ENCODE measurements around the gene SLC6A11. TPM values are rescaled to one million over a fixed set of nuclear protein-coding genes. Genes with fewer than 3 reads are reported as not detected.

SLC6A11 gene
- total RNA-seq, 4 donors from 2014 or later, result 0.30 to 0.44 (median 0.42) TPM; not detected in 1

DNA sequence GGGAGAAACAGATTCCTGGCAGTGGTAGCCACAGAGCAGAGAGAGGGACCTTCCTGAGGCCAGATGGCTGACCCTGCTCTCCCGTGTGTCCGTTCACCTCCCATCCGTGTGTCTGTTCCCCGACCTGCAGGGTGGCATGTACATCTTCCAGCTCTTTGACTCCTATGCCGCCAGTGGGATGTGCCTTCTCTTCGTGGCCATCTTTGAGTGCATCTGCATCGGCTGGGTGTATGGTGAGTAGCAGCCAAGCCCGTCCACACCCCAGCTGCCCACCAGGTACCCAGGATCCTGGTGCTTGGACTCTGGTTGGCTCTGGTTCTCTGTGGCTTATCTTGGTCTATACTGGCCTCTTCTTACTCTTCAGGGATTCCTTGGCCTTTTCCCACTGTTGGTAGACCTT, 117.0 kb downstream of the SLC6A11 start:
- Histone ChIP-seq H3K36me3 (no peaks in the 10 kb centered on the region), H3K9me3 (no peaks in the 10 kb centered on the region), H3K27ac (peak overlapping the region in 2 of 4 donors; percentile 50 to 77), H3K4me3 (no peak overlapping the region), H3K27me3 (no peaks in the 10 kb centered on the region), H3K4me1 (peaks cover 0 to 22% (median 0%) of the 10 kb centered on the region in 4 donors)
- 90 to 91% methylated on average over 8 of the region's 8 CpGs for WGBS, 2 donors
- TF ChIP-seq, protein P1, sequence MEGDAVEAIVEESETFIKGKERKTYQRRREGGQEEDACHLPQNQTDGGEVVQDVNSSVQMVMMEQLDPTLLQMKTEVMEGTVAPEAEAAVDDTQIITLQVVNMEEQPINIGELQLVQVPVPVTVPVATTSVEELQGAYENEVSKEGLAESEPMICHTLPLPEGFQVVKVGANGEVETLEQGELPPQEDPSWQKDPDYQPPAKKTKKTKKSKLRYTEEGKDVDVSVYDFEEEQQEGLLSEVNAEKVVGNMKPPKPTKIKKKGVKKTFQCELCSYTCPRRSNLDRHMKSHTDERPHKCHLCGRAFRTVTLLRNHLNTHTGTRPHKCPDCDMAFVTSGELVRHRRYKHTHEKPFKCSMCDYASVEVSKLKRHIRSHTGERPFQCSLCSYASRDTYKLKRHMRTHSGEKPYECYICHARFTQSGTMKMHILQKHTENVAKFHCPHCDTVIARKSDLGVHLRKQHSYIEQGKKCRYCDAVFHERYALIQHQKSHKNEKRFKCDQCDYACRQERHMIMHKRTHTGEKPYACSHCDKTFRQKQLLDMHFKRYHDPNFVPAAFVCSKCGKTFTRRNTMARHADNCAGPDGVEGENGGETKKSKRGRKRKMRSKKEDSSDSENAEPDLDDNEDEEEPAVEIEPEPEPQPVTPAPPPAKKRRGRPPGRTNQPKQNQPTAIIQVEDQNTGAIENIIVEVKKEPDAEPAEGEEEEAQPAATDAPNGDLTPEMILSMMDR (IDR thresholded peaks at IDR 0.05), result no peak
- no peak for TF ChIP-seq EP300 (IDR thresholded peaks at IDR 0.05)
- no peak for TF ChIP-seq POLR2A (IDR thresholded peaks at IDR 0.05)
- DNase-seq (ENCODE audit: low spot score in 2 of 2), result no peak

DNA sequence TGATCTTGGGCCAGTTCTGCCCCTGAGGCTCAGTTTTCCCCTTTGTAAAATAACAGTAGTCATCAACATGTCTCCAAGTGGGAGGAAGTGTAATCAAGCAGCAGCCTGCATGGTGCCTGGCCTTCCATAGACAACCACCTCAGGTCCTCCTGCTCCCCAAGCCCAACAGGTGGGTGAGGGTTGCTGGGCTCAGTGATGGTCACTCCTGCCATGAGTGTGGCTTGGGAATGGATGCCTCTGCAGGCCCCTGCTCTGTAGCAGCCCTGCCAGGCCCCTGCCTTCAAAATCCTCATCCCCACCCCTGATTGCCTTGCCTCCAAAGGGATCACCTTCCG, 117.4 kb downstream of the SLC6A11 start:
- H3K27me3 ChIP-seq, result no peaks in the 10 kb centered on the region
- peaks cover 0 to 22% (median 0%) of the 10 kb centered on the region in 4 donors for H3K4me1 ChIP-seq
- H3K4me3 ChIP-seq, result no peak overlapping the region
- no peak for DNase-seq (ENCODE audit: low spot score in 2 of 2)
- TF ChIP-seq POLR2A (IDR thresholded peaks at IDR 0.05) (no peak), EP300 (IDR thresholded peaks at IDR 0.05) (no peak)
- no peaks in the 10 kb centered on the region for H3K9me3 ChIP-seq
- 73 to 83% methylated on average over 1 of the region's 1 CpG for WGBS, 2 donors
- H3K36me3 ChIP-seq, result no peaks in the 10 kb centered on the region
- H3K27ac ChIP-seq, result peak overlapping the region in 2 of 4 donors; percentile 50 to 77

DNA sequence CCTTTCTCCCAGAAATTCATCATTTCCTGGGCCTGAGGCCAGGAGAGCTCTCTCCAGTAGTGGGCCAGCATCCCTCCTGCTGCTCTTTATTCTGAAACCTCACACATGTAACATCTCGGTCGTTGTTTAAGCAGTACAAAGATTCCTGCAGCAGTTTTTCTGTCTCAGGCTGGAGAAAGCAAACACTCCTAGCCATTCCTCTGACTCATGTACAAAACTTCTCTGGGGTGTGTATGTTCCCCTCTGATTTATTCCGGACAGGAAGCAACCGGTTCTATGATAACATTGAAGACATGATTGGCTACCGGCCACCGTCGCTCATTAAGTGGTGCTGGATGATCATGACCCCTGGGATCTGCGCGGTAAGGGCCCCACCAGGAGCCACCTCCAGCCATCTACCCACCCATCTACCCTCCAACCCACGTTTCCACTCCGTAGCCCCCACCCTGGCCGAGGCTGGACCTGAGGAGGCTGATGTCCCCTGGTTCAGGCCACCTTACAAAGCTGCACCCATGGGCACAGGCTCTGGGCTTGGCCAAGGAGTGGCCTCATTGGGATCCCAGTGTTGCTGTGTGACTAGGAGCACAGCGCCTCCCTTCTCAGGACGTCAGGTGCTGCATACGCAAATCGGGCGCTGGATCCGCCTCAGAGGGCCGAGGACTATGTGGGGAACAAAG, 117.9 kb downstream of the SLC6A11 start:
- no peaks in the 10 kb centered on the region for H3K9me3 ChIP-seq
- WGBS, 2 donors, result 58 to 63% methylated on average over 19 of the region's 19 CpGs
- no peak overlapping the region for H3K4me3 ChIP-seq
- no peak for DNase-seq (ENCODE audit: low spot score in 2 of 2)
- H3K27ac ChIP-seq, result peak overlapping the region in 3 of 4 donors; percentile 26 to 77 (median 77)
- H3K27me3 ChIP-seq, result no peaks in the 10 kb centered on the region
- TF ChIP-seq, protein P1 (IDR thresholded peaks at IDR 0.05), result no peak
- no peak for TF ChIP-seq POLR2A (IDR thresholded peaks at IDR 0.05)
- TF ChIP-seq EP300 (IDR thresholded peaks at IDR 0.05), result no peak
- H3K36me3 ChIP-seq, result no peaks in the 10 kb centered on the region
- H3K4me1 ChIP-seq, result peaks cover 0 to 22% (median 0%) of the 10 kb centered on the region in 4 donors

DNA sequence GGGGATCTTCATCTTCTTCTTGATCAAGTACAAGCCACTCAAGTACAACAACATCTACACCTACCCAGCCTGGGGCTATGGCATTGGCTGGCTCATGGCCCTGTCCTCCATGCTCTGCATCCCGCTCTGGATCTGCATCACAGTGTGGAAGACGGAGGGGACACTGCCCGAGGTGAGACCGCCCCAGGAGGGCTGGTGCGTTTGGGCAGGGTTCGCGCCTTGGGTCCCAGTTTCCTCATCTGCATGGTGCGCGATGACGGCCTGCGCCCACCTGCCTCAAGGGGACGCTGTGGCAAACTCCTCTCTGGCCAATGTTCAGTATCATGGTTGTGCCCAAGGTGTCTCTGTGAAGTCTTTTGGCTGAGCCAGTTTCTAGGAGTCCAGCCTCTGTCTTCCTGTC, 119.0 kb downstream of the SLC6A11 start:
- TF ChIP-seq, protein P1 (IDR thresholded peaks at IDR 0.05), result no peak
- TF ChIP-seq POLR2A (IDR thresholded peaks at IDR 0.05) (no peak), EP300 (IDR thresholded peaks at IDR 0.05) (no peak)
- peak overlapping the region in 1 of 4 donors; percentile 77 for H3K27ac ChIP-seq
- DNase-seq (ENCODE audit: low spot score in 2 of 2), result no peak
- WGBS, 2 donors, result 91 to 93% methylated on average over 12 of the region's 12 CpGs
- no peak overlapping the region for H3K4me3 ChIP-seq
- H3K27me3 ChIP-seq, result no peaks in the 10 kb centered on the region
- no peaks in the 10 kb centered on the region for H3K9me3 ChIP-seq
- no peaks in the 10 kb centered on the region for H3K36me3 ChIP-seq
- H3K4me1 ChIP-seq, result peaks cover 0 to 22% (median 0%) of the 10 kb centered on the region in 4 donors

DNA sequence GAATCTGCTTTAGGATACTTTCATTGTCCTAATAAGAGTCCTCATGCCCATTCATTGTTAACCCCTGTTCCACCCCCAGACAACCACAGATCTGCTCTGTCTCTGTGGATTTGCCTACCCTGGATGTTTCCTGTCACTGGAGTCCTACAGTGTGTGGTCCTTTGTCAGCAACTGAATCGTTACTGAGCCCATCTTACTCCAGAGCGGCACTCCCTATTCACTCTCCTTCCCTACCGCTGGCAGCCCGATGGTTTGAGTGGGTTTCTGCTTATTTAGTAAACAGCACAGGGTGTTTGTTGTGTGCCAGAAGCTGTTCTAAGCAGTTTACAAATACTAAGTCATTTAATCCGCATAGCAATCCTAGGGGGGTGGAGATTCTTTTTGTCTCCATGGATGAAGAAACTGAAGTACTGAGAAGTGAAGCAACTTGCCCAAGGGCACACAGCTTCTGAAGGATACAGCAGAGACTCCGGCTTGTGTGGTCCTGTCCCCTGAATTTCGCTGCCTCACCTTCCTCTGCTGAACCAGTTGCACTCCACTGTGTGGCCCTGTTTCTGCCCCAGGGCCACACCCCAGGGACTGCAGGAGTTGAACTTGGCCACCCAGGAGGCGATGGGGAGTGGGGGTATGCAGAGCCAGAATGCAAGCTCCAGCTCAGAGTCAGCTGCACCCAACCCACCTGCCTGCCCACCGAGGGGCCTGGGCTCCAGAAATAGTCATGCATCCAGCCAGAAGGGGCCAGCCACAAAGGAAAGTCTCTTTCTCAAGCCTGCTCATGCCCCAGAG, 120.0 kb downstream of the SLC6A11 start:
- Histone ChIP-seq H3K9me3 (no peaks in the 10 kb centered on the region), H3K27ac (no peak overlapping the region), H3K4me1 (peaks cover 0 to 22% (median 0%) of the 10 kb centered on the region in 4 donors), H3K36me3 (no peaks in the 10 kb centered on the region), H3K4me3 (no peak overlapping the region), H3K27me3 (no peaks in the 10 kb centered on the region)
- DNase-seq (ENCODE audit: low spot score in 2 of 2), result no peak
- no peak for TF ChIP-seq EP300 (IDR thresholded peaks at IDR 0.05)
- TF ChIP-seq, protein P1 (IDR thresholded peaks at IDR 0.05), result no peak
- no peak for TF ChIP-seq POLR2A (IDR thresholded peaks at IDR 0.05)
- 46 to 60% methylated on average over 8 to 9 of the region's 9 CpGs for WGBS, 2 donors

Measured in tibial nerve (tissue), 4 donors.